ENCODE results near the gene COL13A1.

- TF ChIP-seq EP300 (IDR thresholded peaks at IDR 0.05) (no peak), CTCF (IDR thresholded peaks at IDR 0.05) (no peak), POLR2A (IDR thresholded peaks at IDR 0.05) (no peak), POLR2AphosphoS5 (IDR thresholded peaks at IDR 0.05) (no peak)
Observed at GRCh38 chr10:69928339-69928738, 126.6 kb downstream of the COL13A1 start.

Data from upper lobe of left lung (tissue), 4 donors.